Endothelial cell (in vitro differentiated cells): ENCODE results near the gene SCAI. TPM values are rescaled to one million over a fixed set of nuclear protein-coding genes. Genes with fewer than 3 reads are reported as not detected.

Experiments used
- DNase-seq: peaks from one replicate; pipeline ENCODE4 v3.0.0; 2021; ENCODE audit warnings: low spot score
- H3K27ac Mint-ChIP-seq: one replicate; pipeline ENCODE4 v1.8.0; 2021; ENCODE audit warnings: mixed read lengths, inconsistent platforms; ENCODE audit not compliant: unreplicated experiment
- H3K27me3 Mint-ChIP-seq: one replicate; pipeline ENCODE4 v1.8.0; 2021; ENCODE audit warnings: mild to moderate bottlenecking, moderate library complexity, mixed read lengths, inconsistent platforms; ENCODE audit not compliant: unreplicated experiment
- H3K36me3 Mint-ChIP-seq: one replicate; pipeline ENCODE4 v1.8.0; 2021; ENCODE audit warnings: mild to moderate bottlenecking, low read depth, mixed read lengths, inconsistent platforms; ENCODE audit not compliant: unreplicated experiment
- H3K4me1 Mint-ChIP-seq: one replicate; pipeline ENCODE4 v1.8.0; 2021; ENCODE audit warnings: mild to moderate bottlenecking, mixed read lengths, inconsistent platforms; ENCODE audit not compliant: unreplicated experiment
- H3K4me3 Mint-ChIP-seq: one replicate; pipeline ENCODE4 v1.8.0; 2021; ENCODE audit warnings: mild to moderate bottlenecking, mixed read lengths, inconsistent platforms; ENCODE audit not compliant: unreplicated experiment
- H3K9me3 Mint-ChIP-seq: one replicate; pipeline ENCODE4 v1.8.0; 2021; ENCODE audit warnings: mixed read lengths, inconsistent platforms; ENCODE audit not compliant: unreplicated experiment
- long read RNA-seq: library from polyadenylated mRNA; unstranded; transcript quantifications from one replicate; pipeline ENCODE4 v2.0.0, GENCODE V29; 2020; ENCODE audit not compliant: unreplicated experiment
- total RNA-seq: library from RNA; stranded (reverse); fragmentation: NEBNext Ultra II Directional; extraction: Animal tissue kit (Norgen Biotek cat#: 25700); gene quantifications from one replicate; pipeline ENCODE4 v1.2.1, GENCODE V29; 2021; ENCODE audit not compliant: unreplicated experiment
- TF ChIP-seq, protein P1 (sequence below): fragments of 200-600 bp; sonication (generic); IDR thresholded peaks from one replicate; pipeline ENCODE4 v1.5.0; 2021; ENCODE audit warnings: antibody characterized with exemption; ENCODE audit not compliant: unreplicated experiment

The SCAI gene
- total RNA-seq: 12.3 TPM
- long read RNA-seq, full-length matches to known transcripts: 2 of 6 reads
- long read RNA-seq, partial matches to known transcripts: 0 of 6 reads
- long read RNA-seq, other reads (novel, unspliced or antisense): 4 of 6 reads

DNA sequence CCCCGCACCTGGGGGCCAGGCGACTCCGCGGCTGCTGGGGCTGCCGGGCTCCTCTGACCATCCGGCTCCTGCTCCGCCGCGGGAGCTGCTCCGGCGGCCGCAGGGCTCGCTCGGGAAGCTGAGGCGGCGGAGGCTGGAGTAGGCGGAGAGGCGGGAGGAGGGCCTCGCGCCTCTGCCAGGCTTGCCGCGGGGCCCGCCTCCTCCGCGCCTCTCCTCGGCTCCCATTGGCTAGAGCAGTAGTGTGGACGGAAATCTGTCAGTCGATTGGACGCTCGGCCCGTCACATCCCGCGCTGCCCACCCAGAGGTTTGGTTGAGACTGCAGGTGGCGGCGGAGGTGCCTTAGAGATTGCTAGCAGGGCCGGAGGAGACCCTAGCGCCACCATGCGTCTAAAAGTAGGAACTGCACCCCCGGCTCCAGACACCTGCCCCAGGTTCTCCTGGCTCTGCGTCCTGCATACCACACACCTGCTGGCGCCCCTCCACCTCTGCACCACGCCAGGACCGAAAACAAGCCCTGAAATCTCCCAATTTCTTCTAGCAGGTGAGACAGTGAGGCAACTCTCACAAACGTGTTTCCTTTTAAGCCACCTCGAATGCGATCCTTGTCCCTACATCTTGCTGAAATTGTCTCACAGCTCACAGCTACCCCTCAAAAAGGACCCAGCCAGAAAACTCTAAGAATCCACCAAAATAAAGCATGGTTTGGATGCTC is at the start of gene SCAI:
SCAI (minus strand) TSS at position 152 of the 714 bp plus-strand sequence; CDS start at position 61, 91 bp downstream.
- TF ChIP-seq, protein P1, sequence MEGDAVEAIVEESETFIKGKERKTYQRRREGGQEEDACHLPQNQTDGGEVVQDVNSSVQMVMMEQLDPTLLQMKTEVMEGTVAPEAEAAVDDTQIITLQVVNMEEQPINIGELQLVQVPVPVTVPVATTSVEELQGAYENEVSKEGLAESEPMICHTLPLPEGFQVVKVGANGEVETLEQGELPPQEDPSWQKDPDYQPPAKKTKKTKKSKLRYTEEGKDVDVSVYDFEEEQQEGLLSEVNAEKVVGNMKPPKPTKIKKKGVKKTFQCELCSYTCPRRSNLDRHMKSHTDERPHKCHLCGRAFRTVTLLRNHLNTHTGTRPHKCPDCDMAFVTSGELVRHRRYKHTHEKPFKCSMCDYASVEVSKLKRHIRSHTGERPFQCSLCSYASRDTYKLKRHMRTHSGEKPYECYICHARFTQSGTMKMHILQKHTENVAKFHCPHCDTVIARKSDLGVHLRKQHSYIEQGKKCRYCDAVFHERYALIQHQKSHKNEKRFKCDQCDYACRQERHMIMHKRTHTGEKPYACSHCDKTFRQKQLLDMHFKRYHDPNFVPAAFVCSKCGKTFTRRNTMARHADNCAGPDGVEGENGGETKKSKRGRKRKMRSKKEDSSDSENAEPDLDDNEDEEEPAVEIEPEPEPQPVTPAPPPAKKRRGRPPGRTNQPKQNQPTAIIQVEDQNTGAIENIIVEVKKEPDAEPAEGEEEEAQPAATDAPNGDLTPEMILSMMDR: peak; percentile 99
- Mint-ChIP-seq H3K4me1 (peaks cover 6% of the 10 kb centered on the region), H3K9me3 (no peaks in the 10 kb centered on the region)

DNA sequence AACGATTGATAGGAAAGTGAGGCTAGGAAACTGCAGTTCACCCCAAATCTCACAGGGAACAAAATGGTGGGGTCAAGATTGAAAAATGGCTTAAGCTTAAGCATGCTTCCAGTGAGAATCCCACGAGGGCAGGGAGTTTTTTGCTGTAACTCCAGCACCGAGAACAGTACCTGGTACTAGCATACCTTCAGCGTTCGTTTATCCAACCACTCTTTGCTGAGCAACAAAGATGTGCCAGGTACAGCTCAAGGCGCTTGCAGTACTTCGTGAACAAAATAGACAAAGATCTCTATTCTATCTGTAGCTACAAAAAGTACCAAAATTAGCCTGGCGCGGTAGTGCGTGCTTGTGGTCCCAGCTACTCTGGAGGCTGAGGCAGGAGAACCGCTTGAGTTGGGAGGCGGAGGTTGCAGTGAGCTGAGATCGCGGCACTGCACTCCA is 47.1 kb upstream of the SCAI start:
- Mint-ChIP-seq H3K4me3 (peak overlapping the region; percentile 97), H3K27me3 (no peaks in the 10 kb centered on the region), H3K9me3 (no peaks in the 10 kb centered on the region), H3K27ac (peak overlapping the region; percentile 92), H3K4me1 (peaks cover 10% of the 10 kb centered on the region), H3K36me3 (no peaks in the 10 kb centered on the region)
- DNase-seq: no peak
- TF ChIP-seq, protein P1: no peak

More for the DNA sequence above, at the start of gene SCAI:
- Mint-ChIP-seq H3K27ac (peak within 1 kb of the TSS; percentile 52), H3K4me3 (peak within 1 kb of the TSS; percentile 100), H3K36me3 (peaks cover 4% of the 10 kb centered on the region), H3K27me3 (peaks cover 9% of the 10 kb centered on the region)
- DNase-seq: peak; percentile 97

DNA sequence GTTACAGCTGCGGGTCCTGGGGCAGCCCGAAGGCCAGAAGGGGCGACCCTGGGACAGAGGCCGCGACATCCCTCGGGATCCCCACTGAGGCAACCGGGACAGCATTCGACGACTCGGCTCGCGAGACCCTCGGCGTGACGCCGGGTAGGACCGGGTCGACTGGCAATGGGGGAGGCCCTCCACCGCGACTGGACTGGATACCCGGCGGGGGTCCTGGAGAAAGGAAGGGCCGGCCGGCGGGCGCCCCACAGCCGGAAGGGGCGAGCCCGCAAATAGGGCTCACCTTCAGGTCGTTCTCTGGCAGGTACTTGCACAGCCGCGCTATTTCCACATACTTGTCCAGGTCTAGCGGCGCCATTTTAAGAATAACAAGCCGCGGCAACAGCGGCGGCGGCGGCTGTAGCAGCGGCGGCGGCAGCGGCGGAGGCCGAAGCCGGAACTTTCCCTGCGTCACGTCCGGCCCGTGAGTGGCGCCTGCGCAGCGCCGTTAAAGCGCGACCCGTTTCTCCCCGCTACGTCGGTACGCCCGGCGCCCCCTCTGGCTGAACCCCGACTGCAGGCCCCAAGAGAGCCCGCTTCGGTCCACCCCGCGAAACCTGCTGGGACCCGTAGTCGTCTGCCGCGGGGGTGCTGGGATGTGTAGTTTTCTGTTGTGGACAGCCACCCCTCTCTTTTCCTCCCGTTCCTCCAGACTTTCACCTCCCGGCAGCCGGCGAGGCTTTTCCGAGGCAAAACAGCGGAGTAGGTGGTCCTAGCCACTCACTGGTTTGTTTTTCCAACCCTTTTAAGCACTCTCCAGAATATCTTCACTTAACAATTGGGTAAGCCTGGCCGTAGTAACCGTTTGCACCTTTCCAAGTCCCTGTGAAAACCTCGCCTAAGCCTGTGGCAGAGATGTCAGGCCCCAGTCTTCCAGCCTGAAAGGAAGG is 46.3 kb upstream of the SCAI start, which contains the start of gene PPP6C:
PPP6C (minus strand) TSS at position 443 of the 929 bp plus-strand sequence; CDS start at position 358, 85 bp downstream.
- DNase-seq: peak; percentile 98
- H3K9me3 Mint-ChIP-seq: no peaks in the 10 kb centered on the region
- TF ChIP-seq, protein P1: peak; percentile 39
- no peaks in the 10 kb centered on the region for H3K36me3 Mint-ChIP-seq
- H3K27ac Mint-ChIP-seq: peak within 1 kb of the TSS; percentile 92
- H3K4me1 Mint-ChIP-seq: peaks cover 10% of the 10 kb centered on the region
- H3K4me3 Mint-ChIP-seq: peak within 1 kb of the TSS; percentile 97
- H3K27me3 Mint-ChIP-seq: no peaks in the 10 kb centered on the region

- Mint-ChIP-seq H3K36me3 (no peaks in the 10 kb centered on the region), H3K4me3 (peak overlapping the region; percentile 97), H3K4me1 (peaks cover 10% of the 10 kb centered on the region), H3K9me3 (no peaks in the 10 kb centered on the region), H3K27ac (peak overlapping the region; percentile 36), H3K27me3 (no peaks in the 10 kb centered on the region)
- DNase-seq: peak; percentile 45
- TF ChIP-seq, protein P1: no peak
Observed at GRCh38 chr9:125189011-125189360, 45.7 kb upstream of the SCAI start.
